ENCODE measurements around the gene CTXN1.
"Not testable (repeated sequence)": the region's sequence is repeated elsewhere in the genome, so short reads cannot be mapped to it uniquely, and the experiment has no call there.

CTXN1 gene

GRCh38 chr19:7965921-7966665 is 40.2 kb upstream of the CTXN1 start:
- Histone ChIP-seq H3K36me3 (ENCODE audit: control insufficient read depth in 2 of 2, insufficient read depth in 2 of 2, low read length in 2 of 2) (peaks cover 42 to 60% of the 10 kb centered on the region in 2 donors), H3K27ac (ENCODE audit: low read depth in 2 of 2, low read length in 2 of 2) (no peak overlapping the region), H3K9me3 (ENCODE audit: control insufficient read depth in 2 of 2, low read length in 2 of 2) (no peaks in the 10 kb centered on the region), H3K9ac (ENCODE audit: low read depth in 1 of 2, low read length in 2 of 2) (no peak overlapping the region), H3K27me3 (ENCODE audit: control insufficient read depth in 2 of 2, insufficient read depth in 2 of 2, low read length in 2 of 2) (no peaks in the 10 kb centered on the region), H3K4me1 (ENCODE audit: control insufficient read depth in 2 of 2, insufficient read depth in 2 of 2, low read length in 2 of 2) (no peaks in the 10 kb centered on the region), H3K4me3 (ENCODE audit: low read length in 2 of 2) (no peak overlapping the region)

GRCh38 chr19:7965259-7965841 is 39.4 kb upstream of the CTXN1 start:
- peaks cover 46 to 59% of the 10 kb centered on the region in 2 donors for H3K36me3 ChIP-seq (ENCODE audit: control insufficient read depth in 2 of 2, insufficient read depth in 2 of 2, low read length in 2 of 2)

GRCh38 chr19:7963566-7963965 is 37.6 kb upstream of the CTXN1 start:
- H3K9ac ChIP-seq (ENCODE audit: low read depth in 1 of 2, low read length in 2 of 2): no peak overlapping the region
- no peaks in the 10 kb centered on the region for H3K27me3 ChIP-seq (ENCODE audit: control insufficient read depth in 2 of 2, insufficient read depth in 2 of 2, low read length in 2 of 2)
- H3K9me3 ChIP-seq (ENCODE audit: control insufficient read depth in 2 of 2, low read length in 2 of 2): no peaks in the 10 kb centered on the region
- no peak overlapping the region for H3K4me3 ChIP-seq (ENCODE audit: low read length in 2 of 2)
- peaks cover 48 to 55% of the 10 kb centered on the region in 2 donors for H3K36me3 ChIP-seq (ENCODE audit: control insufficient read depth in 2 of 2, insufficient read depth in 2 of 2, low read length in 2 of 2)
- H3K4me1 ChIP-seq (ENCODE audit: control insufficient read depth in 2 of 2, insufficient read depth in 2 of 2, low read length in 2 of 2): no peaks in the 10 kb centered on the region
- no peak overlapping the region for H3K27ac ChIP-seq (ENCODE audit: low read depth in 2 of 2, low read length in 2 of 2)

More at GRCh38 chr19:7965259-7965841, 39.4 kb upstream of the CTXN1 start:
- Histone ChIP-seq H3K27ac (ENCODE audit: low read depth in 2 of 2, low read length in 2 of 2) (no peak overlapping the region), H3K4me1 (ENCODE audit: control insufficient read depth in 2 of 2, insufficient read depth in 2 of 2, low read length in 2 of 2) (no peaks in the 10 kb centered on the region), H3K27me3 (ENCODE audit: control insufficient read depth in 2 of 2, insufficient read depth in 2 of 2, low read length in 2 of 2) (no peaks in the 10 kb centered on the region), H3K9ac (ENCODE audit: low read depth in 1 of 2, low read length in 2 of 2) (no peak overlapping the region), H3K4me3 (ENCODE audit: low read length in 2 of 2) (no peak overlapping the region), H3K9me3 (ENCODE audit: control insufficient read depth in 2 of 2, low read length in 2 of 2) (no peaks in the 10 kb centered on the region)

GRCh38 chr19:7962644-7963268 is 36.8 kb upstream of the CTXN1 start:
- Histone ChIP-seq H3K4me3 (ENCODE audit: low read length in 2 of 2) (no peak overlapping the region), H3K9me3 (ENCODE audit: control insufficient read depth in 2 of 2, low read length in 2 of 2) (no peaks in the 10 kb centered on the region), H3K4me1 (ENCODE audit: control insufficient read depth in 2 of 2, insufficient read depth in 2 of 2, low read length in 2 of 2) (no peaks in the 10 kb centered on the region), H3K27ac (ENCODE audit: low read depth in 2 of 2, low read length in 2 of 2) (no peak overlapping the region), H3K27me3 (ENCODE audit: control insufficient read depth in 2 of 2, insufficient read depth in 2 of 2, low read length in 2 of 2) (no peaks in the 10 kb centered on the region), H3K9ac (ENCODE audit: low read depth in 1 of 2, low read length in 2 of 2) (no peak overlapping the region), H3K36me3 (ENCODE audit: control insufficient read depth in 2 of 2, insufficient read depth in 2 of 2, low read length in 2 of 2) (peaks cover 42 to 53% of the 10 kb centered on the region in 2 donors)

GRCh38 chr19:7961920-7962626 is 36.1 kb upstream of the CTXN1 start:
- no peaks in the 10 kb centered on the region for H3K27me3 ChIP-seq (ENCODE audit: control insufficient read depth in 2 of 2, insufficient read depth in 2 of 2, low read length in 2 of 2)
- no peaks in the 10 kb centered on the region for H3K4me1 ChIP-seq (ENCODE audit: control insufficient read depth in 2 of 2, insufficient read depth in 2 of 2, low read length in 2 of 2)
- H3K4me3 ChIP-seq (ENCODE audit: low read length in 2 of 2): no peak overlapping the region
- no peak overlapping the region for H3K27ac ChIP-seq (ENCODE audit: low read depth in 2 of 2, low read length in 2 of 2)
- no peak overlapping the region for H3K9ac ChIP-seq (ENCODE audit: low read depth in 1 of 2, low read length in 2 of 2)
- peaks cover 35 to 48% of the 10 kb centered on the region in 2 donors for H3K36me3 ChIP-seq (ENCODE audit: control insufficient read depth in 2 of 2, insufficient read depth in 2 of 2, low read length in 2 of 2)
- H3K9me3 ChIP-seq (ENCODE audit: control insufficient read depth in 2 of 2, low read length in 2 of 2): no peaks in the 10 kb centered on the region

- H3K27ac ChIP-seq (ENCODE audit: low read depth in 2 of 2, low read length in 2 of 2); H3K9me3 ChIP-seq (ENCODE audit: control insufficient read depth in 2 of 2, low read length in 2 of 2); H3K27me3 ChIP-seq (ENCODE audit: control insufficient read depth in 2 of 2, insufficient read depth in 2 of 2, low read length in 2 of 2); H3K4me3 ChIP-seq (ENCODE audit: low read length in 2 of 2); H3K4me1 ChIP-seq (ENCODE audit: control insufficient read depth in 2 of 2, insufficient read depth in 2 of 2, low read length in 2 of 2); H3K9ac ChIP-seq (ENCODE audit: low read depth in 1 of 2, low read length in 2 of 2): not testable (repeated sequence)
- peaks cover 35 to 38% of the 10 kb centered on the region in 2 donors for H3K36me3 ChIP-seq (ENCODE audit: control insufficient read depth in 2 of 2, insufficient read depth in 2 of 2, low read length in 2 of 2)
These were observed 35.1 kb upstream of the CTXN1 start for GRCh38 chr19:7961082-7961481.

GRCh38 chr19:7959211-7959610 is 33.3 kb upstream of the CTXN1 start:
- H3K27ac ChIP-seq (ENCODE audit: low read depth in 2 of 2, low read length in 2 of 2): no peak overlapping the region
- H3K36me3 ChIP-seq (ENCODE audit: control insufficient read depth in 2 of 2, insufficient read depth in 2 of 2, low read length in 2 of 2): peaks cover 24 to 25% of the 10 kb centered on the region in 2 donors

DNA sequence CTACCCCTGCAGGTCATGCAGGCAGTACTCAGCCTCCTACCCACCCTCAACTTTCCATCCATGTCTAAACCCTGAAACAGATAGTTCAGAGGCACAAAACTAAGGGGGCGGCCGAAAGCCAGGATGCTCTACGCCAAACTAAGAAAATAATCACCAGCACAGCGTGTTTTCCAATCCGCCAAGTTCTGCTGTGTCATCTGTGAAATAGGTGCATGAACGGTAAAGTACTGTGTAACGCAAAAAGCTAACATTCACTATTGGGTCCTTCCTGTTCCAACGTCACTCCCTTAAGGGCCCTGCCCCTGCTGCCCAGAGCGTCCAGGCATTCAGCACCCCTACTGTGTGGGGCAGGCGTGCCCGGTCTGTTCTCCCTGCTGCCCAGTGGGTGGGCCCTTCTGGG is 29.8 kb upstream of the CTXN1 start:
- Histone ChIP-seq H3K9ac (ENCODE audit: low read depth in 1 of 2, low read length in 2 of 2) (no peak overlapping the region), H3K27me3 (ENCODE audit: control insufficient read depth in 2 of 2, insufficient read depth in 2 of 2, low read length in 2 of 2) (no peaks in the 10 kb centered on the region), H3K36me3 (ENCODE audit: control insufficient read depth in 2 of 2, insufficient read depth in 2 of 2, low read length in 2 of 2) (peaks cover 5 to 9% of the 10 kb centered on the region in 2 donors), H3K9me3 (ENCODE audit: control insufficient read depth in 2 of 2, low read length in 2 of 2) (no peaks in the 10 kb centered on the region), H3K4me1 (ENCODE audit: control insufficient read depth in 2 of 2, insufficient read depth in 2 of 2, low read length in 2 of 2) (no peaks in the 10 kb centered on the region), H3K4me3 (ENCODE audit: low read length in 2 of 2) (no peak overlapping the region), H3K27ac (ENCODE audit: low read depth in 2 of 2, low read length in 2 of 2) (no peak overlapping the region)

More at GRCh38 chr19:7959211-7959610, 33.3 kb upstream of the CTXN1 start:
- Histone ChIP-seq H3K4me1 (ENCODE audit: control insufficient read depth in 2 of 2, insufficient read depth in 2 of 2, low read length in 2 of 2) (no peaks in the 10 kb centered on the region), H3K9ac (ENCODE audit: low read depth in 1 of 2, low read length in 2 of 2) (no peak overlapping the region), H3K9me3 (ENCODE audit: control insufficient read depth in 2 of 2, low read length in 2 of 2) (no peaks in the 10 kb centered on the region), H3K27me3 (ENCODE audit: control insufficient read depth in 2 of 2, insufficient read depth in 2 of 2, low read length in 2 of 2) (no peaks in the 10 kb centered on the region), H3K4me3 (ENCODE audit: low read length in 2 of 2) (no peak overlapping the region)

- Histone ChIP-seq H3K27me3 (ENCODE audit: control insufficient read depth in 2 of 2, insufficient read depth in 2 of 2, low read length in 2 of 2) (no peaks in the 10 kb centered on the region), H3K9ac (ENCODE audit: low read depth in 1 of 2, low read length in 2 of 2) (no peak overlapping the region), H3K36me3 (ENCODE audit: control insufficient read depth in 2 of 2, insufficient read depth in 2 of 2, low read length in 2 of 2) (peaks cover 0 to 5% of the 10 kb centered on the region in 2 donors), H3K9me3 (ENCODE audit: control insufficient read depth in 2 of 2, low read length in 2 of 2) (no peaks in the 10 kb centered on the region), H3K27ac (ENCODE audit: low read depth in 2 of 2, low read length in 2 of 2) (no peak overlapping the region), H3K4me3 (ENCODE audit: low read length in 2 of 2) (no peak overlapping the region), H3K4me1 (ENCODE audit: control insufficient read depth in 2 of 2, insufficient read depth in 2 of 2, low read length in 2 of 2) (no peaks in the 10 kb centered on the region)
These were observed 27.6 kb upstream of the CTXN1 start for GRCh38 chr19:7953576-7953975.

DNA sequence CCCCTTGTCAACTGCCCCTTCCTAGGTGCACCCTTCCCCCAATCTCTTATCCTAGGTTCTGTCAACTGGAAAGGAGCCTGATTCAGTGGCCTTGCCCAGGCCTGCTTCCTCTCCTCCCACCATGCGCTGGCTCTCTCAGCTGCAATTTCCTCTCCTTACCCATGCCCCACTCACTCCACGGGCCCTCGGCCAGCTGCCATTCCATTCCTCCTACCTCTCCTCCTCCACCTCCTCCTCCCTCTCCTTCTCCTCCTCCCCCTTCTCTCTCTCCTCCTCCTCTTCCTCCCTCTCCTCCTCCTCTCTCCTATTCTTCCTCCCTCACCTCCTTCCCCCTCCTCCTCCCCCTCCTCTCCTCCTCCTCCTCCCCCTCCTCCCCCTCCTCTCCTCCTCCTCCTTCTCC is 27.1 kb upstream of the CTXN1 start:
- Histone ChIP-seq H3K4me1 (ENCODE audit: control insufficient read depth in 2 of 2, insufficient read depth in 2 of 2, low read length in 2 of 2) (no peaks in the 10 kb centered on the region), H3K27ac (ENCODE audit: low read depth in 2 of 2, low read length in 2 of 2) (no peak overlapping the region), H3K9me3 (ENCODE audit: control insufficient read depth in 2 of 2, low read length in 2 of 2) (no peaks in the 10 kb centered on the region), H3K27me3 (ENCODE audit: control insufficient read depth in 2 of 2, insufficient read depth in 2 of 2, low read length in 2 of 2) (no peaks in the 10 kb centered on the region), H3K36me3 (ENCODE audit: control insufficient read depth in 2 of 2, insufficient read depth in 2 of 2, low read length in 2 of 2) (peaks cover 0 to 1% of the 10 kb centered on the region in 2 donors), H3K4me3 (ENCODE audit: low read length in 2 of 2) (no peak overlapping the region), H3K9ac (ENCODE audit: low read depth in 1 of 2, low read length in 2 of 2) (no peak overlapping the region)

Data from mucosa of rectum (tissue), 2 donors.